AG10803 (cell line): ENCODE data around the gene CCDC70.

Experiments used
- DNase-seq: peaks from one replicate; pipeline ENCODE4 v3.0.0; 2010; ENCODE audit warnings: low read depth
- H3K4me3 ChIP-seq: 2 replicates; pipeline ENCODE4 v1.5.1; 2011; ENCODE audit warnings: mild to moderate bottlenecking, low read length, control low read depth
- TF ChIP-seq, protein P1 (sequence below): conservative IDR thresholded peaks from 2 replicates; pipeline ENCODE4 v1.5.1; 2011; ENCODE audit warnings: mild to moderate bottlenecking, low read length, control low read depth, inconsistent platforms

CCDC70 gene

DNA sequence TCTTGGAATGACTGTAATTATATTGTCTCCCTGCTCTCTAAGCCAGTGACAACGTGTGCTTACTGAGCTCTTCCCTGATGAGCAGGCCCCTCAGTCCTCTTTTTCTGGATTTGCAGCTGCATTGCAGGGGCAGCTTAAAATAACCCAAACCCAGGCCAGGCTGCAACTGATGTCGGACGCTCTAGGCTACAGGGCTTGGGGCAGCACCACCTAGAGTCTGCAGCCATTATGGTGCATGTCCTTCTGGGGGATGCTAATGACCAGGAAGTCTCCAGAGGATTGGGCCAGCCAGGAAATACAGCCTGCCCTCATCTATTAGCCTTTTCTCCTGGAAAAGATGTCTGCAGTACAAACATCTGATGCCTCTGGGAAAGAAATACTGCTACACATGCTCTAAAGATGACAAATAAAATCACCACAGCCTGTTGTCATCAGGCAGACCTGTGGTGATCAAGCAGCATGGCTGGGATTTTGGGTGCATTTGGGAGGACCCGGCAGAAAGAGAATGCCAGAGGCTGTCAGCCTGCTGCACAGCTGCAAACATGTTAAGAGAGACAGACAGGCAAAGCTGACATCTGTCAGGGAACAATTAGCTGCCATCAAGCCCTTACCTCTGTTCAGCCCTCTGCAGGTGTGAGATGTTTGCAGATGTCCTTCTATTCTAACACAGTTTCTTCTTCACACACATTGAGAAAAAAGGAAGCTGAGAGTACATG is 51.8 kb downstream of the CCDC70 start:
- TF ChIP-seq, protein P1, sequence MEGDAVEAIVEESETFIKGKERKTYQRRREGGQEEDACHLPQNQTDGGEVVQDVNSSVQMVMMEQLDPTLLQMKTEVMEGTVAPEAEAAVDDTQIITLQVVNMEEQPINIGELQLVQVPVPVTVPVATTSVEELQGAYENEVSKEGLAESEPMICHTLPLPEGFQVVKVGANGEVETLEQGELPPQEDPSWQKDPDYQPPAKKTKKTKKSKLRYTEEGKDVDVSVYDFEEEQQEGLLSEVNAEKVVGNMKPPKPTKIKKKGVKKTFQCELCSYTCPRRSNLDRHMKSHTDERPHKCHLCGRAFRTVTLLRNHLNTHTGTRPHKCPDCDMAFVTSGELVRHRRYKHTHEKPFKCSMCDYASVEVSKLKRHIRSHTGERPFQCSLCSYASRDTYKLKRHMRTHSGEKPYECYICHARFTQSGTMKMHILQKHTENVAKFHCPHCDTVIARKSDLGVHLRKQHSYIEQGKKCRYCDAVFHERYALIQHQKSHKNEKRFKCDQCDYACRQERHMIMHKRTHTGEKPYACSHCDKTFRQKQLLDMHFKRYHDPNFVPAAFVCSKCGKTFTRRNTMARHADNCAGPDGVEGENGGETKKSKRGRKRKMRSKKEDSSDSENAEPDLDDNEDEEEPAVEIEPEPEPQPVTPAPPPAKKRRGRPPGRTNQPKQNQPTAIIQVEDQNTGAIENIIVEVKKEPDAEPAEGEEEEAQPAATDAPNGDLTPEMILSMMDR, result no peak
- DNase-seq, result no peak
- H3K4me3 ChIP-seq, result no peak overlapping the region

DNA sequence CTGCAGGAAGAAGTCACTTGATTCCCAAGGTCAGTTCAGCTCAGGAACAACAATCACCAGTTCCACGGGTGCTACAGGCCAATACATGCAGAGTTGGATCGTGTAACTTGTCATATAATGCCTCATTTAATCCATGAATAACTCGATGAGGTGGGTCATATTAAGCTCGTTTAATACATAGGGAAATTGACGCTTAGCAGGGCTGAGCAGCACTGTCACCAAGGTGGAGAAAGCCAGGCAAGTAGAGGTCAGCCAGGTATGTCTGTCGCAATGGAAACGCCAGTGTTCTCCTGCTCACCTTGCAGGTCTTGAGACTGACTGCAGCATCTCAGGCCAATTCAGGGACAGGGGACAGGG is 52.3 kb downstream of the CCDC70 start:
- TF ChIP-seq, protein P1, result no peak
- DNase-seq, result no peak
- no peak overlapping the region for H3K4me3 ChIP-seq
